Thymus (tissue), 11 donors: Measurements from ENCODE around the gene WDR76. TPM values are rescaled to one million over a fixed set of nuclear protein-coding genes. Genes with fewer than 3 reads are reported as not detected.

Experiments
- DNase-seq, 9 donors: peaks; one replicate each; pipeline ENCODE4 v3.0.0-alpha.2; 2013; ENCODE audit warnings: low spot score in 9 of 9, low read depth in 6 of 9, missing footprints in 1 of 9
- H3K27ac ChIP-seq, 2 donors: one replicate each; pipeline ENCODE4 v1.5.1; 2013; ENCODE audit warnings: control low read depth in 1 of 2, low read depth in 1 of 2, low read length in 1 of 2, mild to moderate bottlenecking in 1 of 2, moderate library complexity in 1 of 2
- H3K27me3 ChIP-seq, 2 donors: one replicate each; pipeline ENCODE4 v1.5.1; 2013; ENCODE audit warnings: low read length in 1 of 2; ENCODE audit not compliant: control insufficient read depth in 2 of 2, insufficient read depth in 1 of 2
- H3K36me3 ChIP-seq, 2 donors: one replicate each; pipeline ENCODE4 v1.5.1; 2013; ENCODE audit warnings: low read length in 1 of 2, mild to moderate bottlenecking in 1 of 2, moderate library complexity in 1 of 2; ENCODE audit not compliant: control insufficient read depth in 2 of 2, insufficient read depth in 2 of 2
- H3K4me1 ChIP-seq, 2 donors: one replicate each; pipeline ENCODE4 v1.5.1; 2013; ENCODE audit warnings: low read length in 2 of 2; ENCODE audit not compliant: control insufficient read depth in 2 of 2, insufficient read depth in 2 of 2
- H3K4me3 ChIP-seq, 2 donors: one replicate each; pipeline ENCODE4 v1.5.1; 2013; ENCODE audit warnings: low read length in 2 of 2, control low read depth in 1 of 2, mild to moderate bottlenecking in 1 of 2
- H3K9me3 ChIP-seq, 2 donors: one replicate each; pipeline ENCODE4 v1.5.1; 2013; ENCODE audit warnings: low read length in 1 of 2, mild to moderate bottlenecking in 1 of 2; ENCODE audit not compliant: control insufficient read depth in 2 of 2, insufficient read depth in 1 of 2
- WGBS: extraction: QIAGEN DNeasy Blood & Tissue Kit; methylation state at CpG from one replicate; pipeline ENCODE4 v1.1.7; 2013; 5-methylcytosine and 5-hydroxymethylcytosine counted together
- polyA plus RNA-seq: library from polyadenylated mRNA; stranded (reverse); fragments of 200-250 nt; gene quantifications from one replicate; pipeline ENCODE4 v1.2.3, GENCODE V29; 2013
- total RNA-seq: library from RNA; stranded (reverse); fragments of 120-200 nt; gene quantifications from one replicate; pipeline ENCODE4 v1.2.4, GENCODE V29; 2013
- donor health status: healthy.

WDR76 gene
- total and polyA plus RNA-seq, 2 donors = 3.5 to 24.6 TPM

DNA sequence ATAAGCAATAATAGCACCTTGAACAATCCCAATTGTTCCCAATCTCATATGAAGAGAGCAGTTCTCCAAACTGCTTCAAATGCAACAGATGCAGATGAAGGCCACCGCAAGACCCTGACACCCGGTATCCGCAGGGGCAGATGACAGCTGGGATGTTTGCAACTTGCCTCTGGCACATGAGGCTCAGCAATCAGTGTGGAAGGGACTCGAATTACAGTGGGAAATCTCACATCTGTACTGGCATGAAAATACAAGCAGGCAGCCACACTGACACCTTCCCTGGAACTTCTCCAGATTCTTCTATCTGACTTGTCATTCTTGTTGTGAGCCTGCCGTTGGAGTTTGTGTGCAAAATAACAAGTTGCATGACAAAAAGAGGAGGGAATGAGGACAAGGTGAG is 68.8 kb downstream of the WDR76 start:
- no peaks in the 10 kb centered on the region for H3K4me1 ChIP-seq
- no peaks in the 10 kb centered on the region for H3K9me3 ChIP-seq
- no peak for DNase-seq
- no peaks in the 10 kb centered on the region for H3K27me3 ChIP-seq
- no peak overlapping the region for H3K27ac ChIP-seq
- no peak overlapping the region for H3K4me3 ChIP-seq
- H3K36me3 ChIP-seq = no peaks in the 10 kb centered on the region
- 78% methylated on average over 5 of the region's 5 CpGs for WGBS

DNA sequence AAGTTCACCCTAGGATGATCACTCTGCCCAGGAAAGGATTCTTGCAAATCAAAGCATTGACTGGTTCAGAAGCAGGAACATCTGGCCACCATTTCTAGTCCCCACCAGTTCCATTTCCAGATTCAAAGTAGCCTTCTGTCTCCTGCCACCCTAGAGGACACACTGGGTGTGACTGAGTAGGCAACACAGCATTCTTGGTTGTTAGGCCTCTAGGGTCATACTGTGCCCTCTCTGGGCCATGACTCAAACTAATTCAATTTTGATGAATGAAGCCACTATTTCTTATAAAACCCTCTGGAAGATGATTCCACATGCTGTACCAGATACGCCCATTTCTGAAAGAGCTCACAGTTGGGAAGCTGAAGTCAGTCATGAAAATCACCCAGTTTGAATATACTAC is 69.7 kb downstream of the WDR76 start:
- 96% methylated on average over 1 of the region's 1 CpG for WGBS
- no peaks in the 10 kb centered on the region for H3K9me3 ChIP-seq
- H3K27ac ChIP-seq = no peak overlapping the region
- no peak for DNase-seq
- H3K4me3 ChIP-seq = no peak overlapping the region
- no peaks in the 10 kb centered on the region for H3K4me1 ChIP-seq
- H3K36me3 ChIP-seq = no peaks in the 10 kb centered on the region
- no peaks in the 10 kb centered on the region for H3K27me3 ChIP-seq

DNA sequence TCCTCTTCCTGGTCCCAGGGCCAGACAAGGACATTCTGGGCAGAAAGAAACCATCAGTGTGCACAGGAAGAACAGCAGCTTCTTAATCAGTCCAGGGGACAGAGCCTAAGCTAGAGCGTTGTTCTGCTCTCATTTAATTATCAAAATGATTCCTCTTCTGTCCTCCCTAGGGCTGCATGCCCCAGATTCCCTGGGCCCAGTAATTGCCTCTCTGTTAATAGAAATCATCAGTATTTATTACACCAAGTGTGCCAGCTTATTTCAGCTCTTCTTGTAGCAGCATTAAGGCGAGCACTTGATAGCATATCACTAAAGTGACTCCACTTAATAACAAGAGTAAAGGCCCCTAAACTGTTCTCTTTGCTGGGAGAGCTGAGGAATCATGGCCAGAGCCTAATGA is 72.1 kb downstream of the WDR76 start:
- no peaks in the 10 kb centered on the region for H3K27me3 ChIP-seq
- H3K27ac ChIP-seq = no peak overlapping the region
- WGBS = 98% methylated on average over 2 of the region's 2 CpGs
- no peak overlapping the region for H3K4me3 ChIP-seq
- DNase-seq = no peak
- no peaks in the 10 kb centered on the region for H3K36me3 ChIP-seq
- H3K9me3 ChIP-seq = no peaks in the 10 kb centered on the region
- no peaks in the 10 kb centered on the region for H3K4me1 ChIP-seq

DNA sequence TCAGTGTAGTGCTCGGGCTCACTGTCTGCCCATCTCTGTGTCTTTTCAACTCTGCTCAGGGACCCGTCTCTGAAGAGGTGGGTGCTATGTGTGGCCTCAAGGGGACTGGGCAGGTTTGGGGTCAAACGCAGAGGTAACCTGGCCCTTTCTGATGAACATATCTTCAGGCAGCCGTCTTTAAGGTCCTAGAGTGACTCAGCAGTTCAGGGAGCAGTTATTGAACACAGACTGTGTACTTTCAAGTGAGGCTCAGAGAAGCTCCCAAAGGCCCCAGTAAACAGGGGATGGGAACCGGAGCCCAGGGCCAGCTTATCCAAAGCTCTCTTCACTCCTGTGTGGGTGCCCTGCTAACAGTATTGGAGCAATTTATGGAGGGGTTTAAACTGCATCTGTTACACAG is 73.1 kb downstream of the WDR76 start:
- Histone ChIP-seq H3K36me3 (no peaks in the 10 kb centered on the region), H3K9me3 (no peaks in the 10 kb centered on the region), H3K27ac (no peak overlapping the region), H3K4me3 (no peak overlapping the region), H3K4me1 (no peaks in the 10 kb centered on the region), H3K27me3 (no peaks in the 10 kb centered on the region)
- no peak for DNase-seq
- 82% methylated on average over 5 of the region's 5 CpGs for WGBS

DNA sequence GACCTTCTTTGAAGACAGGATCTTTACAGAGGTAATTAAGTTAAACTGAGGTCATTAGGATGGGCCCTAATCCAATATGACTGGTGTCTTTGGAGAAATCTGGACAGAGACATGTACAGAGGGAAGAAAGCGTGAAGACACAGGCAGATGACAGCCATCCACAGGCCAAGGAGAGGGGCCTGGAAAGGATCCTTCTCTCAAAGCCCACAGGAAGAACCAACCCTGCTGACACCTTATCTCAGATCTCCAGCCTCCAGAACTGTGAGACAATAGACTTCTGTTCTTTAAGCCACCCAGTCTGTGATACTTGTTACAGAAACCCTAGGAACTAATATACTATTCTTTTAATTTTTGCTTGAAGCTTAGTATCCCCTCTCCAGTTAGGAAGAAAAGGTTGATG is 74.2 kb downstream of the WDR76 start:
- no peaks in the 10 kb centered on the region for H3K9me3 ChIP-seq
- 100% methylated on average over 1 of the region's 1 CpG for WGBS
- H3K4me1 ChIP-seq = no peaks in the 10 kb centered on the region
- H3K27me3 ChIP-seq = no peaks in the 10 kb centered on the region
- no peak overlapping the region for H3K27ac ChIP-seq
- H3K4me3 ChIP-seq = no peak overlapping the region
- no peak for DNase-seq
- no peaks in the 10 kb centered on the region for H3K36me3 ChIP-seq

GRCh38 chr15:43901495-43901894 is 74.7 kb downstream of the WDR76 start:
- Histone ChIP-seq H3K27ac (no peak overlapping the region), H3K36me3 (no peaks in the 10 kb centered on the region), H3K4me1 (no peaks in the 10 kb centered on the region), H3K27me3 (no peaks in the 10 kb centered on the region), H3K4me3 (no peak overlapping the region), H3K9me3 (no peaks in the 10 kb centered on the region)
- 96% methylated on average over 10 of the region's 10 CpGs for WGBS
- no peak for DNase-seq

DNA sequence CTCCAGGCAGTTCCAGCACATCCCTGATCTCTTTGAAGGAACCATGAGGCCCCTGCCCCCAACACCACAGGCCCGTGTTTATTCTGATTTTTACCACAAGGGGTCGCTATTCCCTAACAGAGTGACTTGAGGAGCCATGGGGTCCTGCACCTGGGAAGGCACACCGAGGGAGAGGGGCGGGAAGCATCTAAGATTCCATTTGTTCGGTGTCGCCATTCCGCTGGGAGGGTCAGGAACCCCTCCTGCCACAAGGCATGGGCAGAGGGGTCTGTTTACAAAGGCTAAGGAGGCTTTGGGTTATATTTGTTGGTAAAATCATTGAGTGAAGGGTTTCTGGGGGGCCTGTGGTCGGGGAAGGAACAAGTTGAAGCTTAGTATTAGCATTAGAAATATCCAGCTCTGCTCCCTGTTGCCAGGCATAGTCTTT is 77.1 kb downstream of the WDR76 start:
- peak; percentile 14 to 71 (median 45) for DNase-seq
- Histone ChIP-seq H3K27me3 (no peaks in the 10 kb centered on the region), H3K4me1 (no peaks in the 10 kb centered on the region), H3K4me3 (no peak overlapping the region), H3K27ac (no peak overlapping the region), H3K36me3 (no peaks in the 10 kb centered on the region), H3K9me3 (no peaks in the 10 kb centered on the region)
- WGBS = 24% methylated on average over 8 of the region's 8 CpGs

- no peak for DNase-seq
- no peak overlapping the region for H3K27ac ChIP-seq
- no peaks in the 10 kb centered on the region for H3K27me3 ChIP-seq
- no peaks in the 10 kb centered on the region for H3K36me3 ChIP-seq
- 97% methylated on average over 7 of the region's 7 CpGs for WGBS
- H3K4me3 ChIP-seq = no peak overlapping the region
- H3K4me1 ChIP-seq = no peaks in the 10 kb centered on the region
- H3K9me3 ChIP-seq = no peaks in the 10 kb centered on the region
These were observed 79.0 kb downstream of the WDR76 start for GRCh38 chr15:43905755-43906154.

DNA sequence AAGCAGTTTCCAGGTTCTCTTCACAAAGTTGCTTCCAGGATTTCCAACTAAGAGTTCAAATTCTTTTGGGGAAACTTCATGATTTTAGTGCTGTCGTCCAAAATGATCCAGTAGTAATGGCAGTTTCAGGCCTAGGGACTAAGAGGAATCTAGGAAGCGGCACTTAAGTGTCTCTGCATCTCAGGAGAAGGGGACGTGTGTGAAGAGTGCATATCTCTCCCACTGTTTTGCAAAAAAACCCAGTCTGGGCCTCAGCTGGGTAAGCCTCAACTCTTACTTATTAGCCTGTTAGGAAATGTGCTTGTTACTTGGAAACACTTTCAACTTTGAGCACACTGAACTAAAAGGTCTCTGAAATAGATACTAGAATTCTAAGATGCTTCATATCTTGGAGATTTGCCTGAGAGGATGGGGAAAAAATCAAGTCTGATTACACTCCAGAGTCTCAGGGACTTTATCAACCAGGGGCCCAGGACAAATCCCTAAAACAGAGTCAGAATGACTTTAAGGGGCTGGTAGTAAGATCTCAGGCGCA is 81.8 kb downstream of the WDR76 start:
- Histone ChIP-seq H3K9me3 (no peaks in the 10 kb centered on the region), H3K4me3 (no peak overlapping the region), H3K4me1 (no peaks in the 10 kb centered on the region), H3K27ac (no peak overlapping the region), H3K36me3 (no peaks in the 10 kb centered on the region), H3K27me3 (no peaks in the 10 kb centered on the region)
- WGBS = 75% methylated on average over 4 of the region's 4 CpGs
- no peak for DNase-seq
